GM12875 (cell line): ENCODE measurements around the gene GTF3A.
A peak's percentile ranks its signal among the peaks of the same experiment; 100 is the strongest.

Source experiments
- H3K4me3 ChIP-seq: one replicate; pipeline ENCODE4 v1.5.1; 2011; ENCODE audit warnings: low read depth, low read length, control low read depth
- CTCF ChIP-seq: IDR thresholded peaks from 2 replicates; pipeline ENCODE4 v1.5.1; 2011; ENCODE audit warnings: low read depth, mild to moderate bottlenecking, control low read depth, inconsistent platforms, low read length, moderate library complexity, borderline replicate concordance; ENCODE audit not compliant: insufficient read depth

Gene GTF3A

GRCh38 chr13:27421101-27421871 is 3.1 kb upstream of the GTF3A start:
- H3K4me3 ChIP-seq: no peak overlapping the region
- no peak for TF ChIP-seq CTCF

GRCh38 chr13:27423333-27423732 is 1.1 kb upstream of the GTF3A start:
- TF ChIP-seq CTCF: no peak
- H3K4me3 ChIP-seq: no peak overlapping the region

- TF ChIP-seq CTCF: no peak
- H3K4me3 ChIP-seq: peak overlapping the region; percentile 79
These were observed 919 bp downstream of the GTF3A start for GRCh38 chr13:27425158-27425917.

GRCh38 chr13:27425918-27426630 is 1.7 kb downstream of the GTF3A start:
- H3K4me3 ChIP-seq: peak overlapping the region; percentile 79
- peak; percentile 24; the same call in 1 of the 2 replicates for TF ChIP-seq CTCF

GRCh38 chr13:27427641-27428040 is 3.2 kb downstream of the GTF3A start:
- no peak overlapping the region for H3K4me3 ChIP-seq
- TF ChIP-seq CTCF: no peak

- no peak overlapping the region for H3K4me3 ChIP-seq
- no peak for TF ChIP-seq CTCF
These were observed 3.7 kb downstream of the GTF3A start for GRCh38 chr13:27428160-27428559.
